Liver (tissue), 9 donors: ENCODE results near the gene SLC39A1. TPM values are rescaled to one million over a fixed set of nuclear protein-coding genes. Genes with fewer than 3 reads are reported as not detected.

Source experiments
- DNase-seq: peaks from one replicate; pipeline ENCODE4 v3.0.0-alpha.2; 2017; ENCODE audit warnings: low spot score
- H3K27ac ChIP-seq, 2 donors: one replicate each; pipeline ENCODE4 v1.7.0; 2013; ENCODE audit warnings: inconsistent platforms in 2 of 2, low read length in 2 of 2, control low read depth in 1 of 2, low read depth in 1 of 2, mild to moderate bottlenecking in 1 of 2
- H3K27me3 ChIP-seq, 4 donors: one replicate each; pipeline versions ENCODE4 v1.6.1 to v1.7.0; 2013; ENCODE audit warnings: low read length in 3 of 4, inconsistent platforms in 1 of 4, mild to moderate bottlenecking in 1 of 4, moderate library complexity in 1 of 4; ENCODE audit not compliant: control insufficient read depth in 4 of 4, insufficient read depth in 4 of 4
- H3K36me3 ChIP-seq, 4 donors: one replicate each; pipeline versions ENCODE4 v1.6.1 to v1.7.0; 2013; ENCODE audit warnings: low read length in 3 of 4, mild to moderate bottlenecking in 3 of 4, low read depth in 1 of 4, moderate library complexity in 1 of 4; ENCODE audit not compliant: control insufficient read depth in 4 of 4, insufficient read depth in 3 of 4
- H3K4me1 ChIP-seq, 4 donors: one replicate each; pipeline versions ENCODE4 v1.6.1 to v1.7.0; 2013; ENCODE audit warnings: low read length in 3 of 4, mild to moderate bottlenecking in 3 of 4, moderate library complexity in 1 of 4; ENCODE audit not compliant: control insufficient read depth in 4 of 4, insufficient read depth in 4 of 4
- H3K4me3 ChIP-seq, 3 donors: one replicate each; pipeline versions ENCODE4 v1.6.1 to v1.7.0; 2013; ENCODE audit warnings: low read length in 3 of 3, control low read depth in 1 of 3, low read depth in 1 of 3, mild to moderate bottlenecking in 1 of 3
- H3K9ac ChIP-seq, 2 donors: one replicate each; pipeline ENCODE4 v1.7.0; 2013; ENCODE audit warnings: low read length in 2 of 2, mild to moderate bottlenecking in 2 of 2, moderate library complexity in 2 of 2, control low read depth in 1 of 2, low read depth in 1 of 2
- H3K9me3 ChIP-seq, 4 donors: one replicate each; pipeline versions ENCODE4 v1.6.1 to v1.7.0; 2013; ENCODE audit warnings: low read length in 3 of 4; ENCODE audit not compliant: control insufficient read depth in 4 of 4
- EGR1 ChIP-seq, 2 donors: IDR thresholded peaks; 2 replicates each; pipeline ENCODE4 v1.6.1; 2016 to 2018; ENCODE audit warnings: antibody characterized with exemption in 2 of 2, low read depth in 2 of 2
- FOXA1 ChIP-seq: IDR thresholded peaks from 2 replicates; pipeline ENCODE4 v1.6.1; 2016; ENCODE audit warnings: antibody characterized with exemption
- FOXA2 ChIP-seq: IDR thresholded peaks from 2 replicates; pipeline ENCODE4 v1.6.1; 2016; ENCODE audit warnings: antibody characterized with exemption
- GABPA ChIP-seq, 2 donors: IDR thresholded peaks in 1 of 2; conservative IDR thresholded peaks in 1 of 2; 2 replicates each; pipeline ENCODE4 v1.6.1; 2016; ENCODE audit warnings: antibody characterized with exemption in 2 of 2, mild to moderate bottlenecking in 1 of 2, moderate library complexity in 1 of 2
- HNF4A ChIP-seq, 2 donors: conservative IDR thresholded peaks; 2 replicates each; pipeline ENCODE4 v1.6.1; 2016; ENCODE audit warnings: antibody characterized with exemption in 2 of 2, mild to moderate bottlenecking in 2 of 2
- JUND ChIP-seq, 2 donors: IDR thresholded peaks; 2 replicates each; pipeline ENCODE4 v1.6.1; 2016; ENCODE audit warnings: antibody characterized with exemption in 2 of 2
- NR2F2 ChIP-seq: IDR thresholded peaks from 2 replicates; pipeline ENCODE4 v1.6.1; 2016; ENCODE audit warnings: antibody characterized with exemption
- RAD21 ChIP-seq, 2 donors: IDR thresholded peaks; 2 replicates each; pipeline ENCODE4 v1.6.1; 2016; ENCODE audit warnings: antibody characterized with exemption in 2 of 2, mild to moderate bottlenecking in 2 of 2
- RXRA ChIP-seq, 2 donors: IDR thresholded peaks; 2 replicates each; pipeline ENCODE4 v1.6.1; 2017 to 2018; ENCODE audit warnings: antibody characterized with exemption in 2 of 2, mild to moderate bottlenecking in 1 of 2
- SP1 ChIP-seq: IDR thresholded peaks from 2 replicates; pipeline ENCODE4 v1.6.1; 2018; ENCODE audit warnings: antibody characterized with exemption, mild to moderate bottlenecking
- TAF1 ChIP-seq: conservative IDR thresholded peaks from 2 replicates; pipeline ENCODE4 v1.6.1; 2016; ENCODE audit warnings: antibody characterized with exemption, mild to moderate bottlenecking
- YY1 ChIP-seq: IDR thresholded peaks from 2 replicates; pipeline ENCODE4 v1.6.1; 2016; ENCODE audit warnings: antibody characterized with exemption, mild to moderate bottlenecking
- WGBS: extraction: QIAGEN DNeasy Blood & Tissue Kit; methylation state at CpG from one replicate; pipeline ENCODE4 v1.1.7; 2013; 5-methylcytosine and 5-hydroxymethylcytosine counted together
- polyA plus RNA-seq, 2 donors: library from polyadenylated mRNA; stranded (reverse) in 1 of 2; unstranded in 1 of 2; fragments of 200-250 nt in 1 of 2; fragments of >200 nt in 1 of 2; fragmentation: Nextera tagmentation in 1 of 2; extraction: Ambion mirVana in 1 of 2; gene quantifications; one replicate each; pipeline versions ENCODE4 v1.2.1 to v1.2.3, GENCODE V29; 2013 to 2015
- total RNA-seq, 2 donors: library from RNA; depleted of rRNA; stranded (reverse); fragments of >200 nt; gene quantifications; one replicate each; pipeline ENCODE4 v1.2.3, GENCODE V29; 2014
- TF ChIP-seq, protein P1 (sequence below): IDR thresholded peaks from 2 replicates; pipeline ENCODE4 v1.6.1; 2016; ENCODE audit warnings: antibody characterized with exemption
- TF ChIP-seq, protein P2 (sequence below): IDR thresholded peaks from 2 replicates; pipeline ENCODE4 v1.6.1; 2016; ENCODE audit warnings: antibody characterized with exemption
- TF ChIP-seq, protein P3 (sequence below): IDR thresholded peaks from 2 replicates; pipeline ENCODE4 v1.6.1; 2016; ENCODE audit warnings: antibody characterized with exemption
- TF ChIP-seq, protein P4 (sequence below): fragments of 150-350 bp; IDR thresholded peaks from 2 replicates; pipeline ENCODE4 v1.5.1; 2017; ENCODE audit warnings: improper control_type of control experiment, low read depth, low read length; ENCODE audit not compliant: missing input control
- TF ChIP-seq, protein P5 (sequence below): IDR thresholded peaks from 2 replicates; pipeline ENCODE4 v1.6.1; 2016; ENCODE audit warnings: antibody characterized with exemption, mild to moderate bottlenecking
- donor health status: healthy.
- donor health status: healthy.
- donor health status: healthy.
- donor health status: healthy.
- donor health status: healthy.

Gene SLC39A1
- total and polyA plus RNA-seq, 4 donors, result 38.8 to 70.3 (median 54.6) TPM

DNA sequence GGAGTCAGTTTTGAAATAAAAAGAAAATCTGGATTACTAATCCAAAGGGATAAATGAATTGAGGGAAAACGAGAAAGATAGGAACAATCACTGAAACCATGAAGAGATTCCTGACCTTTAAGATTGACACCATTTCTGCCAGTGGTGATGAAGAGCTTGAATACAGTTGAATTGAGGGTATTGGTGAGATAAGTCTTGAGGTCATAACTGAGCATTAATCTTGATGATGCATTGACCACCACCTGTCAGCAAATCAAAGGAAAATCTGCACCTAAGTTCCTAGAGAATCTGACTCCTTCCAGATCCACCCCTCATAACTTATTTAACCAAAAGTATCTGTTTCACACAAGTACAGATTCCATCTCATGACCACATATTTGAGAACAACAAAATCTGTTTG is 48.8 kb upstream of the SLC39A1 start:
- DNase-seq, result no peak
- no peaks in the 10 kb centered on the region for H3K9me3 ChIP-seq
- TF ChIP-seq FOXA1 (no peak), RXRA (IDR thresholded peaks at IDR 0.05) (no peak), JUND (IDR thresholded peaks at IDR 0.05) (no peak), FOXA2 (no peak), EGR1 (IDR thresholded peaks at IDR 0.05; ENCODE audit: low read depth in 2 of 2) (no peak), GABPA (IDR thresholded peaks at IDR 0.05 in 1 of 2, conservative IDR thresholded peaks at IDR 0.05 in 1 of 2) (no peak), HNF4A (conservative IDR thresholded peaks at IDR 0.05) (no peak), YY1 (no peak), NR2F2 (no peak), RAD21 (IDR thresholded peaks at IDR 0.05) (no peak)
- TF ChIP-seq, protein P1, sequence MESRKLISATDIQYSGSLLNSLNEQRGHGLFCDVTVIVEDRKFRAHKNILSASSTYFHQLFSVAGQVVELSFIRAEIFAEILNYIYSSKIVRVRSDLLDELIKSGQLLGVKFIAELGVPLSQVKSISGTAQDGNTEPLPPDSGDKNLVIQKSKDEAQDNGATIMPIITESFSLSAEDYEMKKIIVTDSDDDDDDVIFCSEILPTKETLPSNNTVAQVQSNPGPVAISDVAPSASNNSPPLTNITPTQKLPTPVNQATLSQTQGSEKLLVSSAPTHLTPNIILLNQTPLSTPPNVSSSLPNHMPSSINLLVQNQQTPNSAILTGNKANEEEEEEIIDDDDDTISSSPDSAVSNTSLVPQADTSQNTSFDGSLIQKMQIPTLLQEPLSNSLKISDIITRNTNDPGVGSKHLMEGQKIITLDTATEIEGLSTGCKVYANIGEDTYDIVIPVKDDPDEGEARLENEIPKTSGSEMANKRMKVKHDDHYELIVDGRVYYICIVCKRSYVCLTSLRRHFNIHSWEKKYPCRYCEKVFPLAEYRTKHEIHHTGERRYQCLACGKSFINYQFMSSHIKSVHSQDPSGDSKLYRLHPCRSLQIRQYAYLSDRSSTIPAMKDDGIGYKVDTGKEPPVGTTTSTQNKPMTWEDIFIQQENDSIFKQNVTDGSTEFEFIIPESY, result no peak
- TF ChIP-seq, protein P2, sequence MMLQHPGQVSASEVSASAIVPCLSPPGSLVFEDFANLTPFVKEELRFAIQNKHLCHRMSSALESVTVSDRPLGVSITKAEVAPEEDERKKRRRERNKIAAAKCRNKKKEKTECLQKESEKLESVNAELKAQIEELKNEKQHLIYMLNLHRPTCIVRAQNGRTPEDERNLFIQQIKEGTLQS, result no peak
- TF ChIP-seq, protein P3, sequence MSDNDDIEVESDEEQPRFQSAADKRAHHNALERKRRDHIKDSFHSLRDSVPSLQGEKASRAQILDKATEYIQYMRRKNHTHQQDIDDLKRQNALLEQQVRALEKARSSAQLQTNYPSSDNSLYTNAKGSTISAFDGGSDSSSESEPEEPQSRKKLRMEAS, result no peak
- TF ChIP-seq, protein P4, sequence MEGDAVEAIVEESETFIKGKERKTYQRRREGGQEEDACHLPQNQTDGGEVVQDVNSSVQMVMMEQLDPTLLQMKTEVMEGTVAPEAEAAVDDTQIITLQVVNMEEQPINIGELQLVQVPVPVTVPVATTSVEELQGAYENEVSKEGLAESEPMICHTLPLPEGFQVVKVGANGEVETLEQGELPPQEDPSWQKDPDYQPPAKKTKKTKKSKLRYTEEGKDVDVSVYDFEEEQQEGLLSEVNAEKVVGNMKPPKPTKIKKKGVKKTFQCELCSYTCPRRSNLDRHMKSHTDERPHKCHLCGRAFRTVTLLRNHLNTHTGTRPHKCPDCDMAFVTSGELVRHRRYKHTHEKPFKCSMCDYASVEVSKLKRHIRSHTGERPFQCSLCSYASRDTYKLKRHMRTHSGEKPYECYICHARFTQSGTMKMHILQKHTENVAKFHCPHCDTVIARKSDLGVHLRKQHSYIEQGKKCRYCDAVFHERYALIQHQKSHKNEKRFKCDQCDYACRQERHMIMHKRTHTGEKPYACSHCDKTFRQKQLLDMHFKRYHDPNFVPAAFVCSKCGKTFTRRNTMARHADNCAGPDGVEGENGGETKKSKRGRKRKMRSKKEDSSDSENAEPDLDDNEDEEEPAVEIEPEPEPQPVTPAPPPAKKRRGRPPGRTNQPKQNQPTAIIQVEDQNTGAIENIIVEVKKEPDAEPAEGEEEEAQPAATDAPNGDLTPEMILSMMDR, result no peak
- TF ChIP-seq, protein P5, sequence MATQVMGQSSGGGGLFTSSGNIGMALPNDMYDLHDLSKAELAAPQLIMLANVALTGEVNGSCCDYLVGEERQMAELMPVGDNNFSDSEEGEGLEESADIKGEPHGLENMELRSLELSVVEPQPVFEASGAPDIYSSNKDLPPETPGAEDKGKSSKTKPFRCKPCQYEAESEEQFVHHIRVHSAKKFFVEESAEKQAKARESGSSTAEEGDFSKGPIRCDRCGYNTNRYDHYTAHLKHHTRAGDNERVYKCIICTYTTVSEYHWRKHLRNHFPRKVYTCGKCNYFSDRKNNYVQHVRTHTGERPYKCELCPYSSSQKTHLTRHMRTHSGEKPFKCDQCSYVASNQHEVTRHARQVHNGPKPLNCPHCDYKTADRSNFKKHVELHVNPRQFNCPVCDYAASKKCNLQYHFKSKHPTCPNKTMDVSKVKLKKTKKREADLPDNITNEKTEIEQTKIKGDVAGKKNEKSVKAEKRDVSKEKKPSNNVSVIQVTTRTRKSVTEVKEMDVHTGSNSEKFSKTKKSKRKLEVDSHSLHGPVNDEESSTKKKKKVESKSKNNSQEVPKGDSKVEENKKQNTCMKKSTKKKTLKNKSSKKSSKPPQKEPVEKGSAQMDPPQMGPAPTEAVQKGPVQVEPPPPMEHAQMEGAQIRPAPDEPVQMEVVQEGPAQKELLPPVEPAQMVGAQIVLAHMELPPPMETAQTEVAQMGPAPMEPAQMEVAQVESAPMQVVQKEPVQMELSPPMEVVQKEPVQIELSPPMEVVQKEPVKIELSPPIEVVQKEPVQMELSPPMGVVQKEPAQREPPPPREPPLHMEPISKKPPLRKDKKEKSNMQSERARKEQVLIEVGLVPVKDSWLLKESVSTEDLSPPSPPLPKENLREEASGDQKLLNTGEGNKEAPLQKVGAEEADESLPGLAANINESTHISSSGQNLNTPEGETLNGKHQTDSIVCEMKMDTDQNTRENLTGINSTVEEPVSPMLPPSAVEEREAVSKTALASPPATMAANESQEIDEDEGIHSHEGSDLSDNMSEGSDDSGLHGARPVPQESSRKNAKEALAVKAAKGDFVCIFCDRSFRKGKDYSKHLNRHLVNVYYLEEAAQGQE, result no peak
- H3K27ac ChIP-seq, result no peak overlapping the region
- no peak overlapping the region for H3K9ac ChIP-seq
- H3K27me3 ChIP-seq, result no peaks in the 10 kb centered on the region
- no peaks in the 10 kb centered on the region for H3K36me3 ChIP-seq
- H3K4me3 ChIP-seq, result no peak overlapping the region
- no peaks in the 10 kb centered on the region for H3K4me1 ChIP-seq
- 86% methylated on average over 1 of the region's 1 CpG for WGBS

DNA sequence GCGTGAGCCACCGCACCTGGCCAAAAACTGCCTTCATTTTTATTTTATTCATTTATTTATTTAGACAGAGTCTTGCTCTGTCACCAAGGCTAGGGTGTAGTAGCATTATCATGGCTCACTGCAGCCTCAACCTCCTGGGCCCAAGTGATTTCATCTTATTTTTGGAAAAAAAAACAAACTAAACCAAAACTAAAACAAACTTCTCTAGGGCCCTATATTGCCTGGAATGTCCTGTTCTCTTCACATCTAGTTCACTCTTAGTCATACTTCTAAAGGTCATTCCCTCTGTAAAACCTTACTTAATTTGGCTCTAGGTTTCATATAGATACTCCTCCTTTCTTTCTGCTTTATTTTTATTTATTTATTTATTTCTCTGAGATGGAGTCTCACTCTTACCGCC is 42.8 kb upstream of the SLC39A1 start:
- H3K9ac ChIP-seq, result no peak overlapping the region
- no peaks in the 10 kb centered on the region for H3K4me1 ChIP-seq
- H3K9me3 ChIP-seq, result no peaks in the 10 kb centered on the region
- 97% methylated on average over 3 of the region's 3 CpGs for WGBS
- no peak overlapping the region for H3K27ac ChIP-seq
- H3K36me3 ChIP-seq, result no peaks in the 10 kb centered on the region
- H3K27me3 ChIP-seq, result no peaks in the 10 kb centered on the region
- H3K4me3 ChIP-seq, result no peak overlapping the region
- no peak for DNase-seq
- TF ChIP-seq, protein P5, result no peak
- TF ChIP-seq RXRA (IDR thresholded peaks at IDR 0.05), result no peak
- no peak for TF ChIP-seq TAF1
- TF ChIP-seq NR2F2, result no peak
- no peak for TF ChIP-seq SP1
- TF ChIP-seq, protein P4, result no peak
- no peak for TF ChIP-seq RAD21 (IDR thresholded peaks at IDR 0.05)
- TF ChIP-seq, protein P3, result no peak
- TF ChIP-seq FOXA2, result no peak
